CD4-positive, alpha-beta T cell treated with Interferon gamma for 1 hour (primary cell): Measurements from ENCODE around the gene GPLD1.
"Not testable (repeated sequence)": the region's sequence is repeated elsewhere in the genome, so short reads cannot be mapped to it uniquely, and the experiment has no call there.

Experiments used
- DNase-seq: peaks from one replicate; pipeline ENCODE4 v3.0.0-alpha.2; 2020

The GPLD1 gene

GRCh38 chr6:24408719-24409410, 80.5 kb downstream of the GPLD1 start:
- no peak for DNase-seq

DNA sequence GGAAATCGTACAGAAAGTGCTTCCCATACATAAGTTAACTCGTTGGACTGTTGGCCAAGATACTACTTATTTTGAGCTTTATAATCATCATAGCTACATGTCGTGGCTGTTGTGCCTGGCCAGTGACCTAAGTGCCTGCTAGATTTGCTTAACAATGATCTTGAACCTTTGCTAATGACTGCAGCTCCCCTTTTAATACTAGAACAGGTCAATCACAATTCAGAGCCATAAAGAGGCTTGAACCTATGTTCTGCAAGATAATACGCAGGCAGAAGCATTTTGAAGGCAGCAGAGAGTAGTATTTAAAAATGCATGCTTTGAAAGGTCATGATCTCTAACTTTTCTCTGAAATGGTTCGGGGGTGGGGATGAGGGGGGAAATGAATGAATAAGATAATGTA, 84.1 kb downstream of the GPLD1 start:
- DNase-seq, result no peak

- DNase-seq, result no peak
Observed at GRCh38 chr6:24403501-24403824, 85.9 kb downstream of the GPLD1 start.

GRCh38 chr6:24402697-24403500, 86.5 kb downstream of the GPLD1 start, which contains the start of gene MRS2:
MRS2 (plus strand) TSS chr6:24402936; CDS start chr6:24403047, 111 bp downstream.
- DNase-seq, result peak; percentile 84

- no peak for DNase-seq
Observed at GRCh38 chr6:24401458-24401857, 87.9 kb downstream of the GPLD1 start.

DNA sequence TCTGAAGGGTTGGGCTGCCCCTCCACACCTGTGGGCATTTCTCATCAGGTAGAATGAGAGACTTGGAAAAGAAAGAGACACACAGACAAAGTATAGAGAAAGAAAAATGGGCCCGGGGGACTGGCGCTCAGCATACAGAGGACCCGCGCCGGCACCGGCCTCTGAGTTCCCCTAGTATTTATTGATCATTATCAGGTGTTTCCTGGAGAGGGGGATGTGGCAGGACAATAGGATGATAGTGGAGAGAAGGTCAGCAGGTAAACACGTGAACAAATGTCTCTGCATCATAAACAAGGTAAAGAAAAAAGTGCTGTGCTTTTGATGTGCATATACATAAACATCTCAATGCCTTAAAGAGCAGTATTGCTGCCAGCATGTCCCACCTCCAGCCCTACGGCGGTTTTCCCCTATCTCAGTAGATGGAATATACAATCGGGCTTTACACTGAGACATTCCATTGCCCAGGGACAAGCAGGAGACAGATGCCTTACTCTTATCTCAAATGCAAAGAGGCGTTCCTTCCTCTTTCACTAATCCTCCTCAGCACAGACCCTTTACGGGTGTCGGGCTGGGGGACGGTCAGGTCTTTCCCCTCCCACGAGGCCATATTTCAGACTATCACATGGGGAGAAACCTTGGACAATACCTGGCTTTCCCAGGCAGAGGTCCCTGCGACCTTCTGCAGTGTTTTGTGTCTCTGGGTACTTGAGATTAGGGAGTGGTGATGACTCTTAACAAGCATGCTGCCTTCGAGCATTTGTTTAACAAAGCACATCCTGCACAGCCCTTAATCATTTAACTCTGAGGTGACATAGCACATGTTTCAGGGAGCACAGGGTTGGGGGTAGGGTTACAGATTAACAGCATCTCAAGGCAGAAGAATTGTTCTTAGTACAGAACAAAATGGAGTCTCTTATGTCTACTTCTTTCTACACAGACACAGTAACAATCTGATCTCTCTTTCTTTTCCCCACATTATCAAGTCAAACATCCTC, 89.0 kb downstream of the GPLD1 start:
- DNase-seq, result not testable (repeated sequence)

DNA sequence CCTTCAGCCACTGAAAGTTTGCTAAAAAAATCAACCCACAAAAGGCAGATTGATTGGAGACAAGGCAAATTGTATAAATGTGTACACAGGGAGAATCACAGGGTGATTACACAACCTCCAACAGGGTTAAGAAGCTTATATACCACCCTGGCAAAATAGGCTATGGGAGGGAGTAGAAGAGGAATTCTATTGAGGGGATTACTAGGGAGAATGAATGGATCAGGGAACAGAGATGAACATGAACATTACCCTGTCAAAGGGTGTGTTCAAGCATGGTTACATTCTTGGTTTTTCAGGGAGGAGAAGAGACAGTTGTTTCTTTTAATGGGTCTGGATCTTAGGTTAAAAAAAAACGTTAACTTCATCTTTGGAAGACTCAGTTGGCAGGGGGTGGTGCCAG, 91.7 kb downstream of the GPLD1 start:
- no peak for DNase-seq

GRCh38 chr6:24396824-24397223, 92.6 kb downstream of the GPLD1 start:
- no peak for DNase-seq

- no peak for DNase-seq
Observed at GRCh38 chr6:24394780-24395437, 94.5 kb downstream of the GPLD1 start.

- no peak for DNase-seq
Observed at GRCh38 chr6:24394061-24394779, 95.2 kb downstream of the GPLD1 start.

DNA sequence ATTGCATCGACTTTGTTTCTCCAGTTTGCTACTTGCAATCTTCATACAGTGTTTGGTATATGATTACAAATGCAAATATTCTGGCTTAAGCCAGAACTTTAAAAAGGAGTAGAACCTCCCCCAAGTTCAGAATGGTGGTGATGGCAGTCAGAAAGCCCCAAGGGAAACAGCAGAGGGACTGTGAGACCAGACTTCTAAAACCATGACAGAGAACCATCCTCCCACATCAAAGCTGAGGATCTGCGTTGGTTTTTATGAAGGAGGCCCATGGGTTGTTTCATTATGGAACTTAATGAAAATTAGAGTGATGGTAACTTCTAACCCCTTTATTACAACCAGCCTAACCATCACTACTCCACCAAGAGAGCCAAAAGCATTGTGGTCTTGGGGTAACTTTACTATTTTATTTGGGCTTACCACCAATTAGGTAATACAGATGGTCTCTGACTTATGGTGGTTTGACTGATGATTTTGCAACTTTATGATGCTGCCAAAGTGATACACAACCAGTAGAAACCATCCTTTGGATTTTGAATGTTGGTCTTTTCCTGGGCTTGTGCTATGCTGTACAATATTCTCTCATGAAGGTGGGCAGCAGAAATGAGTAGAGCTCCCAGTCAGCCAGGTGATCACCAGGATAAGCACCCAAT, 97.5 kb downstream of the GPLD1 start:
- no peak for DNase-seq

DNA sequence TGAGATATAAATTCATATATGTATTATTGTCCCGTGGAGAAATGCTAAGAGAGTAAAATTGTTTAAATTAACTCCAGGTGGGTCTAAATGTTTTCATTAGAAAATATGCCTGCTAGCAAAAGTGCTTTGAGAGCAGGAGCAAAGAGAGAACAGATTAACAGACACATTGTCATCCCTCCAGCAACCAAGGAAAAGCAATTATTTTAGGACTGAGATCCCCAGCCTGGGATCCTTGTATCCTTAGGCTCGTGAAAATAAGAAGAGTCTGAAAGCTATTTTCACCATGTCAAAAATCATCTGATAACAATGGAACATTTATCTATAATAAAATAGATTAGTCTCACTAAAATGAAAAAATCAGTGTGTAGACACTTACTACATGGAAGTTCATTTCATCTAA, 98.2 kb downstream of the GPLD1 start:
- no peak for DNase-seq

DNA sequence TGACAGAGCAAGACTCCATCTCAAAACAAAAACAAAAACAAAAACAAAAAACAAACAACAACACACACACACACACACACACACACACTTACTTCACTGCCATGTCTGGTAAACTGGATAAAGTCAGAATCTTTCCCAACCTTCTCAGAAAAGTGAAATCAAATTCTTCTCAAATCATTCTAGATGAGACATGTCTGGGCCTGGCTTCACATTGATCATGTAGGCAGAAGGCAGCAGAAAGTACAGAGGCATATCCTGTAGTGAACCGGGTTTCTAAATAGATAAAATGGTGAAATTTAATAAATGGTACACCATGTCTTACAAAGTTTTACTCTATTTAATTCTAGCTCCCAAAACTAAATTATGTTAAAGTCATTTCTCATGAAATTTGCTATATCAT, 101.6 kb downstream of the GPLD1 start:
- no peak for DNase-seq

- DNase-seq, result no peak
Observed at GRCh38 chr6:24385536-24386269, 103.7 kb downstream of the GPLD1 start.

GRCh38 chr6:24384369-24385130, 104.8 kb downstream of the GPLD1 start:
- not testable (repeated sequence) for DNase-seq

GRCh38 chr6:24382891-24383494, 106.4 kb downstream of the GPLD1 start:
- DNase-seq, result not testable (repeated sequence)

GRCh38 chr6:24382220-24382540, 107.2 kb downstream of the GPLD1 start:
- DNase-seq, result no peak

DNA sequence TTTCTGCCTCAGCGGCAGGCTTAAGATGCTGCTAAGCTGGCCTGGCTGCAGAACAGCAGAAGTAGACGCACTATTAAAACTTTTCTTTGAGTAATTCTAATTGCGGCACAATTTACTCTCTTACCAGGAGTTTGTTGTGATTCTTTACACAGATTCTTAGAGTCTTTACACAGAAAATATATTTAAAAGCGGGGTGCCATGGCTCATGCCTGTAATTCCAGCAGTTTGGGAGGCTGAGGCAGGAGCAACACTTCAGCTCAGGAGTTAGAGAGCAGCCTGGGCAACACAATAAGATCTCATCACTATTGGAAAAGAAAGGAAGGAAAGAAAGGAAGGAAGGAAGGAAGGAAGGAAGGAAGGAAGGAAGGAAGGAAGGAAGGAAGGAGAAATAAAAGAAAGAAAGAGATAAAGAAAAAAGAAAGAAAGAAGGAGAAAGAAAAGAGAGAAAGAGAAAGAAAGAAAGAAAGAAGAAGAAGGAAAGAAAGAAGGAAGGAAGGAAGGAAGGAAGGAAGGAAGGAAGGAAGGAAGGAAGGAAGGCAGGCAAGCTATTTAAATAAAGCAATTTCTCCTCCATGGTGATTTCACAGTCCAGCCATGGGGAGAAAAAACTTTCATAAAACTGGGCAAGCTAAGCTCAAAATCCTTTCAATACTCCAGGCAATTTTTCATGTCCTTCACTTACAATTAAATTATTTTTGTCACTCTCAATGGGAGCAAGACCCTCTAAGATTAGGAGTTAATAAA, 107.7 kb downstream of the GPLD1 start:
- no peak for DNase-seq
